DMS114 treated with DMSO at 0.1 percent for 48 hours (cell line): ENCODE results near the gene ATP4A.

Experiments used
- DNase-seq: peaks from one replicate; lab custom pipeline; 2025; ENCODE audit not compliant: unreplicated experiment; lab: John Stamatoyannopoulos, UW

The ATP4A gene

GRCh38 chr19:35549879-35550523 lies 13.5 kb downstream of the ATP4A start:
- no peak for DNase-seq

GRCh38 chr19:35549174-35549788 lies 14.2 kb downstream of the ATP4A start:
- DNase-seq, result peak; percentile 63

- no peak for DNase-seq
Observed at GRCh38 chr19:35546532-35546931, 16.9 kb downstream of the ATP4A start.

GRCh38 chr19:35545855-35546381 lies 17.5 kb downstream of the ATP4A start:
- no peak for DNase-seq

GRCh38 chr19:35545001-35545854 lies 18.2 kb downstream of the ATP4A start, which contains the start of gene TMEM147:
Gene TMEM147 (plus strand): TSS chr19:35545626. CDS start chr19:35545740, 114 bp downstream.
- DNase-seq, result peak; percentile 79

- no peak for DNase-seq
Observed at GRCh38 chr19:35544110-35544802, 19.2 kb downstream of the ATP4A start.

DNA sequence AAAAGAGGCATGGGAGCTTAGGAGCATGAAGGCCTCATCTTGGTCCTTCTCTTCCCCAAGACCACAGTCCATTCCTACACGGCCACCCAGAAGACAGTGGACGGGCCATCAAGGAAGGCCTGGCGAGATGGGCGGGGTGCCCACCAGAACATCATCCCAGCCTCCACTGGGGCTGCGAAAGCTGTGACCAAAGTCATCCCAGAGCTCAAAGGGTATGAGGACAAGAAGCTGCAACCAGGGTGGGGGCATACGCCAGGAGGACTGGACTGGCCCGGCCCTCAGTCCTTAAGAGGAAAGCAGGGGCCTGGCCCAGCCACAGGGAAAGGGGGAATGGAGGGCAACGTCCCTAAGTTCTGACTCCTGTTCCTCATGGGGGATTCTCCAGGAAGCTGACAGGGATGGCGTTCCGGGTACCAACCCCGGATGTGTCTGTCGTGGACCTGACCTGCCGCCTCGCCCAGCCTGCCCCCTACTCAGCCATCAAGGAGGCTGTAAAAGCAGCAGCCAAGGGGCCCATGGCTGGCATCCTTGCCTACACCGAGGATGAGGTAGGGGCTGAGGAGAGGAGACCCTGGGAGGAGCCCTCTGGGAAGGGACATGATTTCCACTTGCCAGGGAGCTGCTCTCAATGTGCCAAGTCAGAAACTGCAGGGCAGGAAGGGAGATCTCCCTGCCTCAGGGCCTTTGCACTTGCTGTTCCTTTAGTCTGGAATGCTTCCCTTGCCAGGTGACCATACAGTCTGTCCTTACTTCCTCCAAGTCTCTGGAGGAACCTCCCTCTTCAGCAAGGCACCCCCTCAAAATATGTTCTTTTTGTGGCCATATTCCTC lies 20.0 kb downstream of the ATP4A start:
- no peak for DNase-seq

DNA sequence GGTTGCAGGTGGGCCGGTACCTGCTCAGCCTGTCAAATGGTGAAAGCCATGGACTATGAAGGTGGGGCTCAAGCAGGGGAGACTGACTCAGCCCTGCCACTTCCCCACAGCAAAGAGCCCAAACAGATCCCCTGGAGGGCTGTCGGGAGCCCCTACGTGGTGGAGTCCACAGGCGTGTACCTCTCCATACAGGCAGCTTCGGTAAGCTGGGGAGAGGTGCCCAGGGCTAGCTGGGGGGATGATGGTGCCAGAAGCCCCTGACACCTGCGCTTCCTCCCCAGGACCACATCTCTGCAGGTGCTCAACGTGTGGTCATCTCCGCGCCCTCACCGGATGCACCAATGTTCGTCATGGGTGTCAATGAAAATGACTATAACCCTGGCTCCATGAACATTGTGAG lies 21.2 kb downstream of the ATP4A start:
- DNase-seq, result no peak

DNA sequence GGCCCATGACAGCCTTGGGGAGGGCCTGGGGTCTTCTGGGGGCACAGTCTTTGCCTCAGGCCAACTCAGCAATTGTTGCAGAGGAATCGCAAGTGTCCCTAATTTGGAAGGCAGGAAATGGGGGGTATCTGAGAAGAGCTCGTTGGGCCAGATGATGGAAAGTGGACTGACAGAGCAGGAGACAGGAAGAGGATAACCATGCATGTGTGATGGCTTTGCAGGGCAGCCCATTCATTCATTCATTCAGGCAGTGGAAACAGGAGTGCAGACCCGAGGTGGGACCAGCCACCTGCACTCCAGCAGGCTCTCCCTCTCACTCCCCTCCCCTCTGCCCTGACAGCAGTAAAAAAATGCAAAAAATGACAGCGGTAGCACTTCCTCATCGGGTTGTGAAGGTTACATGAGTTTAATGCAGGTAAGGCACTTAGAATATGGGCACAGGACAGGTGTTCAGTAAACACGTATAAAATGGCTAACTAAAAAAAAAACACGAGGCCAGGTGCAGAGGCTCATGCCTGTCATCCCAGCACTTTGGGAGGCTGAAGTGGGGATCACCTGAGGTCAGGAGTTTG lies 23.0 kb downstream of the ATP4A start:
- DNase-seq, result no peak

DNA sequence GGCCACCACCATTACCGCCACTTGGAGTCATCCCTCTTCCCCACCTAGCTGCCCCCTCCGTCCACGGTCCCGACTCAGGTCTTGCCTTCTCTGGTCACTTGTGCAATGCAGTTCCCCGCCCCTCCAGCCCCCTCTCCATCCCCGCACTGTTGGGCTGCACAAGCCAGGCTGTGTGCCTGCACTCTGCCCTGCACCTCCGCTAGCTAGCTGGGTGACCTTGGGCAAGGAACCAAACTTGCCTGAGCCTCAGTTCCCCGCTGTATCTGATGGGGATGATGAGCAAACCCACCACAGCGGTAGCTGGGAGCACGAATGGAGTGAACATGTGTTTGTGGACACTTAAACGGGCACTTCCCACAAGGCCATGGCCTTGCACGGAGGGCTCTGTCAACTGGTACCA lies 23.6 kb downstream of the ATP4A start:
- no peak for DNase-seq

- DNase-seq, result no peak
Observed at GRCh38 chr19:35539314-35539713, 24.1 kb downstream of the ATP4A start.

DNA sequence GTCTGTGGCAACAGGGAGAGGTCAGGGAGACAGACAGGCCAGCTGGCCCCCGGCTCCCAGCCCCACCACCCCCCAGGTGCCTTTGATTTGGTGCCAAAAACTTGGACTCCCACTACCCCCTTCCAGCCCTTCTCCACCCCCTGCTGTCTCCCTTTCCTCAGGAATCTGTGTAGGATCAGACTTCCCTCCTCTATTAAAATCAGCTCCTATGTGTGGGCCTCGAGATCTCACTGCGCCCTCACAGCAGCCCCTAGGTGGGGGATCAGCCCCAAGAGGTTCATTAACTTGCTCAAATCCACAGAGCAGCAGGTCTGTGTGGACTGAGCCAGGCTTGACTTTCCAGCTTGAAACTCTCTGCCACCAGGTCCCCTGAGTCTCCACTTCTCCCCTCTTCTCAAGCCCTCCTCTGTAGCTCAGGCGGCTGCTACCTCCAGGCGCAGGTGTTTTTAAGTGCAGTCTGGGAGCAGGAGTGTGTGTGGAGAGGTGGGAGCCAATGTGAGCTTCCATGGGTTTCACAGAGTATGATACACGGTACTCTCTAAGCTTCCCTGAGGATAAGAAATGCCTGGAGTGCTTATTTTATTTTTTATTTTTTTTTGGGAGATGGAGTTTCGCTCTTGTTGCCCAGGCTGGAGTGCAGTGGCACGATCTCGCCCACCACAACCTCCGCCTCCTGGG lies 28.5 kb downstream of the ATP4A start:
- DNase-seq, result no peak

GRCh38 chr19:35533822-35534392 lies 29.6 kb downstream of the ATP4A start:
- DNase-seq, result no peak

- no peak for DNase-seq
Observed at GRCh38 chr19:35533201-35533821, 30.1 kb downstream of the ATP4A start, which contains the start of gene GAPDHS. Gene GAPDHS (plus strand): TSS chr19:35533456. CDS start chr19:35533528, 72 bp downstream.

- DNase-seq, result no peak
Observed at GRCh38 chr19:35531291-35531690, 32.2 kb downstream of the ATP4A start.

DNA sequence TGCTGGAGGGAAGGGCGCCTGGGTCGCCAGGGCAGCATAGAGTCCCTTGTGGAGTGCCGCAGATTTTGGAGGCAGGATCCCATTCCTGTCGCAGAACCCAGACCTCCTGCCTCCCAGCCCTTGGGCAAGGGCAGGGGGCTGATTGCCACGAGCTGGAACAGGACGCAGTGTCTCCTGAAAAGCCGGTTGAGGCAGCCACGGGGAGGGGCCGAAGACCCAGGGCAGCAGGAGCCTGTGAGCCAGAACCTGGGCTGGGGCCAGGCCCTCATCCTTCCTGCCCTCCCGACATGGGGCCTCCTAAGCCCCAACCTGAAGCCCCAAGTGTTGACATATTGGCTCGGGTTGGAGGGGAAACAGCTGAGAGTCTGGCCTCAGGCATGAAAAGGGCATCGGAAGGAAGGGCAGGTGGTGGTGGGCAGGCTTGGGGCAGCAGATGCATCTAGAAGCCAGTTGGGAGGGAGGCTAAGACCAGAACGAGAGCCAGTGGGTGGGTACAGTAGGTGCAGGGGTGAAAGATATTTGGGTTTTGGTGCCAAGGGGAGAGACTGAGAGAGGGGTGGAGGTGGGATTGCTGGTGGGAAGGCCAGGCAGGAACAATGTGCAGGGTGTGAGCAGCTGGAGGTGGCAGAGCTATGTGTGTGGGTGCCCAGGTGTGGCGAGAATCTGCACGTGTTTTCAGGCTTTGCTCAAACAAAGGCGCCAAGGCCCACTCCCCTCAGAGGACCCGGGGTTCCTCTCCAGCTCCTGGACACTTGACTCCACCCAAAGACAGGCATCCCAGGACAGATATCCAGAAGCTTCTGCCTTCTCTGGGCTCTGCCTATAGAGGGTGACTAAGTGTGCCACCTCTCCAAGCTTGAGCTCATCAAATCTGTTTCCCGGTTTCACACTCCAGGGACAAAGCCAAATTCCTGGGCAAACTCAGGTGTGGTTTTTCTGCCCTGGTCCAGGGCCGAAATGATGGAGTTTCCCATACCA lies 33.9 kb downstream of the ATP4A start:
- DNase-seq, result no peak
